Calu3 (cell line): ENCODE measurements around the gene DNAJA4. TPM values are rescaled to one million over a fixed set of nuclear protein-coding genes. Genes with fewer than 3 reads are reported as not detected.

Source experiments
- BruUV-seq: library from RNA; stranded (reverse); fragments of 400-500 nt; replicated peaks from 2 replicates; lab custom pipeline; 2021; lab: Mats Ljungman, UMichigan
- CTCF ChIA-PET: fragments of 300-600 bp; sonication (Branson Sonifier 250); formaldehyde crosslinking; loops from one replicate; lab custom pipeline; 2022; ENCODE audit warnings: antibody characterized with exemption; lab: Charles Lee
- DNase-seq: peaks from one replicate; pipeline ENCODE4 v3.0.0; 2022
- H3K27ac Mint-ChIP-seq: one replicate; pipeline ENCODE4 v1.8.0; 2022; ENCODE audit warnings: mixed read lengths; ENCODE audit not compliant: unreplicated experiment
- H3K27me3 Mint-ChIP-seq: one replicate; pipeline ENCODE4 v1.8.0; 2022; ENCODE audit warnings: mixed read lengths; ENCODE audit not compliant: unreplicated experiment
- H3K36me3 Mint-ChIP-seq: one replicate; pipeline ENCODE4 v1.8.0; 2022; ENCODE audit warnings: mild to moderate bottlenecking, moderate library complexity, mixed read lengths; ENCODE audit not compliant: insufficient read depth, unreplicated experiment
- H3K4me1 Mint-ChIP-seq: one replicate; pipeline ENCODE4 v1.8.0; 2022; ENCODE audit warnings: mild to moderate bottlenecking, low read depth, mixed read lengths; ENCODE audit not compliant: unreplicated experiment
- H3K4me3 Mint-ChIP-seq: one replicate; pipeline ENCODE4 v1.8.0; 2022; ENCODE audit warnings: mild to moderate bottlenecking, low read depth, moderate library complexity, mixed read lengths; ENCODE audit not compliant: unreplicated experiment
- H3K9me3 Mint-ChIP-seq: one replicate; pipeline ENCODE4 v1.8.0; 2022; ENCODE audit warnings: low read depth, mixed read lengths; ENCODE audit not compliant: unreplicated experiment
- intact Hi-C: fragments of 100-400 bp; cut with micrococcal nuclease; formaldehyde crosslinking; loops from one replicate; pipeline ENCODE4 v1.10.0; 2022; ENCODE audit not compliant: unreplicated experiment
- total RNA-seq: library from RNA; stranded (reverse); gene quantifications from 2 replicates; pipeline ENCODE4 v1.2.3, GENCODE V29; 2022
- TF ChIP-seq, protein P1 (sequence below): fragments of 200-600 bp; IDR thresholded peaks from one replicate; pipeline ENCODE4 v1.8.0; 2022; ENCODE audit warnings: antibody characterized with exemption; ENCODE audit not compliant: unreplicated experiment

The DNAJA4 gene
- total RNA-seq, 1 experiment from 2014 or later: 53.6 TPM

DNA sequence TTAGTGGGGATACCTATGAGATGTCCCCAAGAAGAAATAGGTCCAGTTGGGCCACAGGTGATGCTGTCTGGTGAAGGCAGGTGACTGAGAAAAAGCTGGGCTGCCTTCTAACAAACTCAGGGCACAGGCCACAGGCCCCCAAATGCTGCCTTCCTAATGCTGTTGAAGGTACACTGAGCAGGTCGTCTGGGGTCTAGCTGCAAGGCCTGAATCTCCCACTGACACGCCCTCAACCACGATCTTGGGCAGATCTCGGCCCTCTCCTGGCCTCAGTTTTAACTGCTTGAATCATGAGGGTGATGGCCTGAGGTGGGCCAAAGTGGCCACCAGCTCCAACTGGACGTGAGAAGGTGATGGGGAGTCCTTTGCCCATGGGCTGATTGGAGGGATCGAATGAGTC, 27.9 kb upstream of the DNAJA4 start:
- CTCF ChIA-PET: interaction anchor here (0.6 kb wide), 1 partner anchor 41 kb away, joined by 3 read pairs; no protein-coding TSS in a partner anchor
- no TSS peak for BruUV-seq
- H3K4me1 Mint-ChIP-seq: no peaks in the 10 kb centered on the region
- H3K36me3 Mint-ChIP-seq: no peaks in the 10 kb centered on the region
- intact Hi-C loops: no loop called here
- no peak for DNase-seq
- TF ChIP-seq, protein P1, sequence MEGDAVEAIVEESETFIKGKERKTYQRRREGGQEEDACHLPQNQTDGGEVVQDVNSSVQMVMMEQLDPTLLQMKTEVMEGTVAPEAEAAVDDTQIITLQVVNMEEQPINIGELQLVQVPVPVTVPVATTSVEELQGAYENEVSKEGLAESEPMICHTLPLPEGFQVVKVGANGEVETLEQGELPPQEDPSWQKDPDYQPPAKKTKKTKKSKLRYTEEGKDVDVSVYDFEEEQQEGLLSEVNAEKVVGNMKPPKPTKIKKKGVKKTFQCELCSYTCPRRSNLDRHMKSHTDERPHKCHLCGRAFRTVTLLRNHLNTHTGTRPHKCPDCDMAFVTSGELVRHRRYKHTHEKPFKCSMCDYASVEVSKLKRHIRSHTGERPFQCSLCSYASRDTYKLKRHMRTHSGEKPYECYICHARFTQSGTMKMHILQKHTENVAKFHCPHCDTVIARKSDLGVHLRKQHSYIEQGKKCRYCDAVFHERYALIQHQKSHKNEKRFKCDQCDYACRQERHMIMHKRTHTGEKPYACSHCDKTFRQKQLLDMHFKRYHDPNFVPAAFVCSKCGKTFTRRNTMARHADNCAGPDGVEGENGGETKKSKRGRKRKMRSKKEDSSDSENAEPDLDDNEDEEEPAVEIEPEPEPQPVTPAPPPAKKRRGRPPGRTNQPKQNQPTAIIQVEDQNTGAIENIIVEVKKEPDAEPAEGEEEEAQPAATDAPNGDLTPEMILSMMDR: no peak
- peaks cover 46% of the 10 kb centered on the region for H3K27me3 Mint-ChIP-seq
- no peak overlapping the region for H3K4me3 Mint-ChIP-seq
- no peak overlapping the region for H3K27ac Mint-ChIP-seq
- no peaks in the 10 kb centered on the region for H3K9me3 Mint-ChIP-seq

DNA sequence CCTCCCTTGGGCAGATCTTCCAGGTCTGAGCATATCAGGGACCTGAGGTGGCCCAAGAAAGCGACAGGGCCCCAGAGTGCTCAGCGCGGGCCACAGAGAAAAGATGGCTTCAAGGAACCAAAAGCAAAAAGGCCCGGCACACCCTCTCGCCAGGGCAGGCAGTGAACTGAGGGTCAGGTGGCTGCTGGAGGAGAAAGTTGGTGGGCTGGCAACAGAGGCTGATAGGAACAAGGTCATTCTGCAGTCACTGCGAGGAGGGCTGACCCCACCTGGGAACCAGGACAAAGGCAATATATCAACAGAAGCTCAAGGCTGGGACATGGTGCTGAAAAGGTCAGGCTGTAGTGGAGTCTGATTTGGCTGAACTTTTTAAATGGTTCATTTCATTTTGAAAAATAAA, 27.2 kb upstream of the DNAJA4 start:
- Mint-ChIP-seq H3K27me3 (peaks cover 52% of the 10 kb centered on the region), H3K4me1 (no peaks in the 10 kb centered on the region), H3K27ac (no peak overlapping the region), H3K4me3 (no peak overlapping the region), H3K36me3 (no peaks in the 10 kb centered on the region), H3K9me3 (no peaks in the 10 kb centered on the region)
- TF ChIP-seq, protein P1: no peak
- CTCF ChIA-PET: no interaction called here
- no TSS peak for BruUV-seq
- DNase-seq: no peak
- intact Hi-C loops: no loop called here

DNA sequence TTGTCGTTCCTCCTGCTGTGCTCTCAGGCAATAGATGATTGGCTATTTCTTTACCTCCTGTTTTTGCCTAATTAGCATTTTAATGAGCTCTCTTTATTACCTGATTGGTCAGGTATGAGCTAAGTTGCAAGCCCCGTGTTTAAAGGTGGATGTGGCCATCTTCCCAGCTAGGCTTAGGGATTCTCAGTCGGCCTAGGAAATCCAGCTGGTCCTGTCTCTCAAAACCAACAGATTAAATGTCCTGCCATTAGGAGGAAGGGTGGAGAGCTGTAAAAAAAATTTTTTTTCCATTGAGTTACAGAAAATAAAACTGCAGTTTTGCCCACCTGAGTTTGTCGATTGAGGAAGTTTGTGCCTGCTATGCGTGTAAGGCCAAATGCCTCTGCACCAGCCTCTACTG, 24.6 kb upstream of the DNAJA4 start:
- Mint-ChIP-seq H3K9me3 (no peaks in the 10 kb centered on the region), H3K4me1 (peaks cover 9% of the 10 kb centered on the region), H3K27ac (no peak overlapping the region), H3K36me3 (no peaks in the 10 kb centered on the region), H3K27me3 (peaks cover 30% of the 10 kb centered on the region), H3K4me3 (no peak overlapping the region)
- intact Hi-C loops: loop anchor here (1.0 to 5.0 kb wide), 4 partner anchors 43 to 273 kb away; partner anchors contain the start of gene CIB2
- no TSS peak for BruUV-seq
- DNase-seq: no peak
- CTCF ChIA-PET: interaction anchor here (0.6 to 4.1 kb wide), 12 partner anchors 9 to 570 kb away, joined by 3 to 22 read pairs (median 4); no protein-coding TSS in a partner anchor
- TF ChIP-seq, protein P1: no peak

DNA sequence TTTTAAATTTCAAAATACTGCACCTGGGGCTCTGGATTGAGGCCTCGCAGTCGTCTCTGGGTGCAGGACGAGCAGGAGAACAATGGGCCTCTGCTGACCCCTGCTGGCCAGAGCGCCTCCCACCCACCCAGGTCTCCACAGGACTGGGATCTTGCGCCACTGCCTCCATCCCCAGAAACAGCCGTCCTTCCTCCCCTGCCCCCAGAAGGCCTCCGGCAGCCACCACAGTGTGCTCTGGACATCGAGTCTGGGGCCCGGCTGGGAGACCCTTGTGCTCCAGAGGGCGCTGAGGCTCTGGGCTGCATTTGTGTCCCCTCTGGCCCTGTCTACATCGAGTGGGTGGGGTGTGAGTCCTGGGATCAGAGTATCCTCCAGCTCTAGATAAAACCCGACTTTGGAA, 23.3 kb upstream of the DNAJA4 start:
- no TSS peak for BruUV-seq
- CTCF ChIA-PET: interaction anchor here (0.7 to 4.1 kb wide), 7 partner anchors 46 to 331 kb away, joined by 3 to 22 read pairs (median 7); no protein-coding TSS in a partner anchor
- TF ChIP-seq, protein P1: peak; percentile 92
- Mint-ChIP-seq H3K36me3 (no peaks in the 10 kb centered on the region), H3K4me3 (no peak overlapping the region), H3K9me3 (no peaks in the 10 kb centered on the region), H3K27ac (no peak overlapping the region), H3K4me1 (peaks cover 9% of the 10 kb centered on the region), H3K27me3 (peaks cover 18% of the 10 kb centered on the region)
- intact Hi-C loops: loop anchor here (1.0 to 5.0 kb wide), 4 partner anchors 44 to 274 kb away; partner anchors contain the start of gene CIB2
- peak; percentile 95 for DNase-seq
